ENCODE measurements around the gene DCDC2C.

Gene DCDC2C

GRCh38 chr2:3754280-3754679 lies 50.9 kb downstream of the DCDC2C start:
- Mint-ChIP-seq H3K27ac (no peak overlapping the region), H3K9me3 (peaks cover 3 to 4% of the 10 kb centered on the region in 2 donors), H3K4me1 (no peaks in the 10 kb centered on the region), H3K4me3 (no peak overlapping the region), H3K27me3 (peaks cover 0 to 3% of the 10 kb centered on the region in 2 donors), H3K36me3 (no peaks in the 10 kb centered on the region)
- ATAC-seq (replicated peaks), result no peak
- no peak for DNase-seq

GRCh38 chr2:3754795-3755194 lies 51.4 kb downstream of the DCDC2C start:
- ATAC-seq (replicated peaks), result no peak
- DNase-seq, result no peak
- H3K4me1 Mint-ChIP-seq, result no peaks in the 10 kb centered on the region
- H3K4me3 Mint-ChIP-seq, result no peak overlapping the region
- H3K27me3 Mint-ChIP-seq, result peaks cover 0 to 3% of the 10 kb centered on the region in 2 donors
- H3K27ac Mint-ChIP-seq, result no peak overlapping the region
- H3K36me3 Mint-ChIP-seq, result no peaks in the 10 kb centered on the region
- H3K9me3 Mint-ChIP-seq, result peaks cover 3 to 4% of the 10 kb centered on the region in 2 donors

- H3K4me3 Mint-ChIP-seq, result no peak overlapping the region
- no peak overlapping the region for H3K27ac Mint-ChIP-seq
- H3K36me3 Mint-ChIP-seq, result no peaks in the 10 kb centered on the region
- peaks cover 3 to 4% of the 10 kb centered on the region in 2 donors for H3K9me3 Mint-ChIP-seq
- DNase-seq (no peak), ATAC-seq (replicated peaks) (no peak)
- peaks cover 0 to 3% of the 10 kb centered on the region in 2 donors for H3K27me3 Mint-ChIP-seq
- H3K4me1 Mint-ChIP-seq, result no peaks in the 10 kb centered on the region
Observed at GRCh38 chr2:3755277-3755676, 51.9 kb downstream of the DCDC2C start.

DNA sequence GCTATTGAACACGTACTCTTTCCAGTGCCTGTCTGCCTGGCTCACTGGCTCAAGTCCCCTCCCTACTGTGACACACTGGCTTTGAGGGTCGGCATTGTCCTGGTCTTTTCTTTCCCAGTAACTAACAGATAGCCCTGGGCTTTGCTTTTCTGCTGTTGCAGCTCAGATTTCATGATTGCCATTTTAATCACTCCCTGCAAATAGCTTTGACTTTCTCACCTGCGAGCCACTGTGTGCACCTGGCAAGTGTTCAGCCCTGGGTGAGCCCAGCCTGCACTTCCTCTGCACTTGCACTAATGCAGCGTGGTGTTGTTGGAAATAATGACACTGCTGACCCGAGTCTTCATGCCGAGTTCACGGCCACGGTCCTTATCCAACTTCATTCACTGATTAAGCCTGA lies 52.9 kb downstream of the DCDC2C start:
- DNase-seq (no peak), ATAC-seq (replicated peaks) (no peak)
- Mint-ChIP-seq H3K9me3 (peaks cover 3 to 4% of the 10 kb centered on the region in 2 donors), H3K36me3 (no peaks in the 10 kb centered on the region), H3K4me3 (no peak overlapping the region), H3K4me1 (no peaks in the 10 kb centered on the region), H3K27me3 (no peaks in the 10 kb centered on the region), H3K27ac (no peak overlapping the region)

GRCh38 chr2:3758906-3759305 lies 55.5 kb downstream of the DCDC2C start:
- DNase-seq (no peak), ATAC-seq (replicated peaks) (no peak)
- Mint-ChIP-seq H3K27me3 (peaks cover 0 to 4% of the 10 kb centered on the region in 2 donors), H3K27ac (no peak overlapping the region), H3K4me3 (no peak overlapping the region), H3K9me3 (peaks cover 7 to 10% of the 10 kb centered on the region in 2 donors), H3K36me3 (no peaks in the 10 kb centered on the region), H3K4me1 (no peaks in the 10 kb centered on the region)

GRCh38 chr2:3759331-3759730 lies 56.0 kb downstream of the DCDC2C start:
- no peak overlapping the region for H3K4me3 Mint-ChIP-seq
- no peak for DNase-seq
- H3K27me3 Mint-ChIP-seq, result peaks cover 0 to 4% of the 10 kb centered on the region in 2 donors
- H3K27ac Mint-ChIP-seq, result no peak overlapping the region
- ATAC-seq (replicated peaks), result no peak
- peaks cover 7 to 10% of the 10 kb centered on the region in 2 donors for H3K9me3 Mint-ChIP-seq
- H3K4me1 Mint-ChIP-seq, result no peaks in the 10 kb centered on the region
- no peaks in the 10 kb centered on the region for H3K36me3 Mint-ChIP-seq

DNA sequence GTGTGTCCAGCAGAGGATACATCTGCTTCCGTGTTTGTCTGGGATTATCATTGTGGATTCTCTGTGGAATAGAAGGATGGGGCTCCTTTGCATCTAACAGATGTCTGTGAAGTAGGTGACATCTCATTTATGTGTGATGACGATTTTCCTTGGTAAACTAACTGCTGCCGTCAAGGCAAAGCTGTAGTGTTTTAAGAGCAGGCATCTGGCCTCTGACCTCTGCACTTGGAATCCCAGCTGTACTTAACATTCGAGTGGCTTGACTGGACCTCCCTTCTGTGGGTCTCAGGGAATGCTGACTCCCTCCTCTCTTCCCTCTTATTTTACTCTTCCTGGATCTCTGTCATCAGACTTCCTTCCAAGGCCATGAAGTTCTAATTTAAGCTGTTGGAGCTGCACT lies 56.4 kb downstream of the DCDC2C start:
- Mint-ChIP-seq H3K4me3 (no peak overlapping the region), H3K27me3 (peaks cover 0 to 4% of the 10 kb centered on the region in 2 donors), H3K9me3 (peaks cover 5 to 10% of the 10 kb centered on the region in 2 donors), H3K27ac (no peak overlapping the region), H3K4me1 (no peaks in the 10 kb centered on the region), H3K36me3 (no peaks in the 10 kb centered on the region)
- DNase-seq, result no peak
- ATAC-seq (replicated peaks), result no peak

GRCh38 chr2:3761272-3761671 lies 57.9 kb downstream of the DCDC2C start:
- peaks cover 4 to 6% of the 10 kb centered on the region in 2 donors for H3K9me3 Mint-ChIP-seq
- DNase-seq, result no peak
- peaks cover 0 to 4% of the 10 kb centered on the region in 2 donors for H3K27me3 Mint-ChIP-seq
- H3K36me3 Mint-ChIP-seq, result no peaks in the 10 kb centered on the region
- H3K27ac Mint-ChIP-seq, result no peak overlapping the region
- no peak for ATAC-seq (replicated peaks)
- no peak overlapping the region for H3K4me3 Mint-ChIP-seq
- no peaks in the 10 kb centered on the region for H3K4me1 Mint-ChIP-seq

GRCh38 chr2:3762771-3763447 lies 59.5 kb downstream of the DCDC2C start:
- ATAC-seq (replicated peaks), result no peak
- no peak overlapping the region for H3K27ac Mint-ChIP-seq

DNA sequence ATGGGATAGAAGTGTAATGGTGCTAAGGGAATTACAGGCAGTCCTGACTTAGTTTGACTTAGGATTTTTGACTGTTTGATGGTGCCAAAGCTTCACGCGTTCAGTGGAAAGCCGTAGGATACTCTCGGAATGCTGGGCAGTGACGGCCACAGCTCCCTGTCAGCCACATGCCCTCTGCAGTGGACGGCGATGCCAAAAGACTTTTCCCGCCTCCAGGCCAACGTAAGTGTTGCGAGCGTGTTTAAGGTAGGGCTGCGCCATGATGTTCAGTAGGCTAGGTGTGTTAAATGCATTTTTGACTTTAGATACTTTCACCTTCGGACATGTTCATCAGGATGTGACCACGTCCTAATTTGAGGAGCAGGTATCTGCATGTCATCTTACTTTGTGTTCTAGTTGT lies 63.4 kb downstream of the DCDC2C start:
- H3K36me3 Mint-ChIP-seq, result no peaks in the 10 kb centered on the region
- H3K27ac Mint-ChIP-seq, result no peak overlapping the region
- H3K27me3 Mint-ChIP-seq, result peaks cover 0 to 8% of the 10 kb centered on the region in 2 donors
- peaks cover 3 to 4% of the 10 kb centered on the region in 2 donors for H3K9me3 Mint-ChIP-seq
- no peaks in the 10 kb centered on the region for H3K4me1 Mint-ChIP-seq
- ATAC-seq (replicated peaks) (no peak), DNase-seq (no peak)
- no peak overlapping the region for H3K4me3 Mint-ChIP-seq

More at GRCh38 chr2:3762771-3763447, 59.5 kb downstream of the DCDC2C start:
- Mint-ChIP-seq H3K4me1 (no peaks in the 10 kb centered on the region), H3K27me3 (peaks cover 0 to 4% of the 10 kb centered on the region in 2 donors), H3K4me3 (no peak overlapping the region), H3K36me3 (no peaks in the 10 kb centered on the region), H3K9me3 (peaks cover 4 to 6% of the 10 kb centered on the region in 2 donors)
- no peak for DNase-seq

DNA sequence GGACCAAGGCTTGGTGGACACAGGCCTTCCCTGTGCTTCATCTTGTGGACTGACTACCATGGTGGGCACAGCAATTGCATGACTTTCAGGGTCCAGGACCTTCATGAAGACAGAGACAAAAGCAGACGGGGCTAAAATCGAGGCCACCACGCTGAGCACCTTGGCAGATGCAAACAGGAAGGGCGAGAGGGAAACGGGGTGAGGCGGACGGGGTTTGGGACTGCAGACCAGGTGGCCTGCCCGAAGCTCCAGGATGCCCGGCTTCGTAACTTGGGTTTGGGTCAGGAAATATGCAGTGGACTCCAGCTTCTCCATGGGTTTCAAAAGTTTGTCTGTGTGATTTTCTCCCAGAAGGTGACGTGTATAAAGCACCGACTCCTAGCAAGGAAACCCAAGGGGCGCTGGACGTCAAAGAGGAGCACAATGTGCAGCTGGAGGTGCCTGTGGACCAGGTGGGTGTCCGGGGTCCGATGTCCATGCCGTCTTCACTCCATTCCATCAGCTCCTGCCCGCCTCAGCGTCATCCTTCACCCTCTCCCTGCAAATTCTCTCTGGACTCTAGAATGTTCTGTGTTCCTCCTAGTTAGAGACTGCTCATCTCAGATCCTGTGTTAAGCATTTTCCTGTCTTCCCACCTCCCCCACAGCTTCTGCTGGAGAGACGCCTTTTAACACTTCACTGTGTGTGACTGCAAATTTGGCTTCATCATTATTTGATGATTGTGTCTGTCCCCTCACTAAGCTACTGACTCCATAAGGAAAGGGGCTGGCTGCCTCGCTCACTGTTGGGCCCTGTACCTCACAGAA lies 65.8 kb downstream of the DCDC2C start:
- H3K27me3 Mint-ChIP-seq, result peaks cover 0 to 5% of the 10 kb centered on the region in 2 donors
- no peaks in the 10 kb centered on the region for H3K36me3 Mint-ChIP-seq
- H3K4me1 Mint-ChIP-seq, result no peaks in the 10 kb centered on the region
- ATAC-seq (replicated peaks) (no peak), DNase-seq (no peak)
- H3K27ac Mint-ChIP-seq, result no peak overlapping the region
- H3K9me3 Mint-ChIP-seq, result no peaks in the 10 kb centered on the region
- H3K4me3 Mint-ChIP-seq, result no peak overlapping the region

- DNase-seq, result no peak
- Mint-ChIP-seq H3K4me1 (no peaks in the 10 kb centered on the region), H3K27ac (no peak overlapping the region), H3K4me3 (no peak overlapping the region), H3K36me3 (no peaks in the 10 kb centered on the region), H3K27me3 (peaks cover 0 to 5% of the 10 kb centered on the region in 2 donors), H3K9me3 (no peaks in the 10 kb centered on the region)
- no peak for ATAC-seq (replicated peaks)
Observed at GRCh38 chr2:3769766-3770165, 66.4 kb downstream of the DCDC2C start.

DNA sequence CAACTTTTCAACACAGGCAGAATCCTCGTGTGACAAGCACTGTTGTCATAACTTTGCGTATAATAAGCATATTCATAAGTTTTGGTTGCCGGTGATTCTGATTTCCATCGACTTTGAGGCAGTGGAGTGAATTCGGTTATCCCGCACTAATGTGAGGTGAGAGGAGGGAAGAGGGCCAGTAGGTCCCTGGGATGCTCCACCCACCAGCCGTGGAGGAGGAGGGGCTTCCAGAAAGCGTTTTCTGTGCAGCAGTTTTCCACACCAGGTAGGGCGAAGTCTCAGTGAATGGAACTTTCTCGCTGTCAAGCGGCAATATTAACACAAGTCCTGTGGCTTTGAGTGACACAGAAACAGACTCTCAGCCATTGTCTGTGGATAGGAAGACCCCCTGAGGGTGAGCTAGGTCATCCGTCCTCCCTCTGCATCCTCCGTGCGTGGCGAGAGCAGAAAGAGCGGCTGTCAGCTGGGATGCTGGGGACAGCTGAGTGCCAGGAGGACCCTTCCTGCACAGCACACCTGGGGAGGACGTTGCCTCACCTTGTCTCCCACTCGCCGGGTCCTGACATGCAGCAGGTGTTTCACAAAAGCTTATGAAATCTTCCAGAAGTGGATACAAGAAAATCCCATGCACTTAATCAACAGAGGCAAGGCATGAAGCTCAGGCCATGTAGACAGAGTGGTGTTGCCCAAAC lies 67.5 kb downstream of the DCDC2C start:
- DNase-seq (no peak), ATAC-seq (replicated peaks) (no peak)
- Mint-ChIP-seq H3K27ac (no peak overlapping the region), H3K4me3 (no peak overlapping the region), H3K9me3 (no peaks in the 10 kb centered on the region), H3K4me1 (no peaks in the 10 kb centered on the region), H3K27me3 (peaks cover 0 to 5% of the 10 kb centered on the region in 2 donors), H3K36me3 (no peaks in the 10 kb centered on the region)

- no peaks in the 10 kb centered on the region for H3K9me3 Mint-ChIP-seq
- DNase-seq (no peak), ATAC-seq (replicated peaks) (no peak)
- H3K36me3 Mint-ChIP-seq, result no peaks in the 10 kb centered on the region
- H3K27ac Mint-ChIP-seq, result no peak overlapping the region
- no peak overlapping the region for H3K4me3 Mint-ChIP-seq
- peaks cover 0 to 5% of the 10 kb centered on the region in 2 donors for H3K27me3 Mint-ChIP-seq
- H3K4me1 Mint-ChIP-seq, result no peaks in the 10 kb centered on the region
Observed at GRCh38 chr2:3771576-3771975, 68.2 kb downstream of the DCDC2C start.

All from stimulated activated naive B cell treated with anti-CD40 and anti-IgM and Interleukin-4, amounts not matched to agents 10 μg/mL and 1 μg/mL and 100 μg/mL, for 72 hours (primary cell).